HepG2 (cell line): ENCODE measurements around the gene ASH1L. TPM values are rescaled to one million over a fixed set of nuclear protein-coding genes. Genes with fewer than 3 reads are reported as not detected.

Experiments used
- FOXO4 ChIP-seq: sonication (generic); formaldehyde crosslinking; conservative IDR thresholded peaks from 2 replicates; pipeline ENCODE4 v1.8.1; 2023; ENCODE audit warnings: missing genetic modification reagents
- HMGXB3 ChIP-seq: sonication (generic); formaldehyde crosslinking; IDR thresholded peaks from 2 replicates; pipeline ENCODE4 v1.4.0; 2020; ENCODE audit warnings: missing genetic modification reagents, borderline replicate concordance
- KAT7 ChIP-seq: IDR thresholded peaks from 2 replicates; pipeline ENCODE4 v1.6.1; 2018; ENCODE audit warnings: borderline replicate concordance, missing compliant biosample characterization
- KIAA2018 ChIP-seq: sonication (generic); formaldehyde crosslinking; IDR thresholded peaks from 2 replicates; pipeline ENCODE4 v1.5.0; 2020; ENCODE audit warnings: mild to moderate bottlenecking, missing genetic modification reagents, borderline replicate concordance
- LCORL ChIP-seq, 2 experiments: fragments of 450-650 bp in 1 of 2; sonication (generic) in 1 of 2; formaldehyde crosslinking in 1 of 2; IDR thresholded peaks; 2 replicates each; pipeline versions ENCODE4 v1.5.0 to v1.6.1; 2017 to 2020; ENCODE audit warnings: antibody characterized with exemption in 1 of 2, missing genetic modification reagents in 1 of 2
- NR2C2 ChIP-seq: sonication (generic); formaldehyde crosslinking; IDR thresholded peaks from 2 replicates; pipeline ENCODE4 v1.4.0; 2020; ENCODE audit warnings: missing genetic modification reagents, mild to moderate bottlenecking, moderate library complexity, borderline replicate concordance
- POLR2AphosphoS5 ChIP-seq: IDR thresholded peaks from 2 replicates; pipeline ENCODE4 v1.6.1; 2012; ENCODE audit warnings: low read depth, low read length
- RFXANK ChIP-seq: IDR thresholded peaks from 2 replicates; pipeline ENCODE4 v1.6.1; 2016
- SMAD9 ChIP-seq: sonication (generic); formaldehyde crosslinking; IDR thresholded peaks from 2 replicates; pipeline ENCODE4 v1.5.1; 2020; ENCODE audit warnings: mild to moderate bottlenecking, missing genetic modification reagents
- ZNF274 ChIP-seq: sonication (generic); formaldehyde crosslinking; IDR thresholded peaks from 2 replicates; pipeline ENCODE4 v1.5.1; 2020; ENCODE audit warnings: mild to moderate bottlenecking, missing genetic modification reagents
- ZNF619 ChIP-seq: sonication (generic); formaldehyde crosslinking; IDR thresholded peaks from 2 replicates; pipeline ENCODE4 v1.4.0; 2020; ENCODE audit warnings: mild to moderate bottlenecking, missing genetic modification reagents
- ZNF709 ChIP-seq: sonication (generic); formaldehyde crosslinking; IDR thresholded peaks from 2 replicates; pipeline ENCODE4 v1.5.0; 2020; ENCODE audit warnings: mild to moderate bottlenecking, missing genetic modification reagents
- ZNF816 ChIP-seq: sonication (generic); formaldehyde crosslinking; IDR thresholded peaks from 2 replicates; pipeline ENCODE4 v1.8.0; 2022; ENCODE audit warnings: missing genetic modification reagents, mild to moderate bottlenecking, borderline replicate concordance
- polyA plus RNA-seq, 8 experiments: library from polyadenylated mRNA; depleted of rRNA in 3 of 8; stranded (reverse) in 7 of 8; unstranded in 1 of 8; fragments of >200 nt; fragmentation: Illumina TruSeq in 4 of 8; extraction: Trizol in 4 of 8; gene quantifications; 2 replicates each; pipeline versions ENCODE4 v1.2.1 to v1.2.3, GENCODE V29; 2011 to 2016; ENCODE audit warnings: low read depth in 4 of 8, missing spikeins in 1 of 8, mixed read lengths in 1 of 8; ENCODE audit not compliant: insufficient read depth in 1 of 8
- total RNA-seq, 5 experiments: library from RNA; depleted of rRNA; stranded (reverse); fragments of >200 nt; fragmentation: Illumina TruSeq; extraction: Trizol; gene quantifications; 2 replicates each; pipeline ENCODE4 v1.2.3, GENCODE V29; 2016; ENCODE audit warnings: low read depth in 1 of 5
- TF ChIP-seq, protein P1 (sequence below): IDR thresholded peaks from 2 replicates; pipeline ENCODE4 v1.6.1; 2012; ENCODE audit warnings: inconsistent platforms

Gene ASH1L
- total and polyA plus RNA-seq, 2 of the 13 experiments (the other 11 are each of a cell fraction or from before 2014, with no cell fraction given), result 10.2 to 15.3 TPM

- no peak for TF ChIP-seq HMGXB3 (CRISPR knock-in tag)
- TF ChIP-seq SMAD9 (CRISPR knock-in tag), result no peak
- TF ChIP-seq RFXANK (CRISPR knock-in tag), result no peak
- no peak for TF ChIP-seq NR2C2 (CRISPR knock-in tag)
- peak; percentile 29; the same call in 1 of the 2 replicates for TF ChIP-seq KAT7 (CRISPR knock-in tag)
- TF ChIP-seq, protein P1, sequence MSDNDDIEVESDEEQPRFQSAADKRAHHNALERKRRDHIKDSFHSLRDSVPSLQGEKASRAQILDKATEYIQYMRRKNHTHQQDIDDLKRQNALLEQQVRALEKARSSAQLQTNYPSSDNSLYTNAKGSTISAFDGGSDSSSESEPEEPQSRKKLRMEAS, result peak; percentile 36; the same call in 1 of the 2 replicates
- no peak for TF ChIP-seq FOXO4
- no peak for TF ChIP-seq LCORL (IDR thresholded peaks at IDR 0.05)
- TF ChIP-seq LCORL (CRISPR knock-in tag; IDR thresholded peaks at IDR 0.05), result peak; percentile 54; the same call in 1 of the 2 replicates
- no peak for TF ChIP-seq ZNF709 (CRISPR knock-in tag)
- no peak for TF ChIP-seq ZNF816 (CRISPR knock-in tag)
- TF ChIP-seq ZNF274 (CRISPR knock-in tag), result no peak
- no peak for TF ChIP-seq KIAA2018 (CRISPR knock-in tag)
- no peak for TF ChIP-seq POLR2AphosphoS5
- no peak for TF ChIP-seq ZNF619
These were observed 256.7 kb downstream of the ASH1L start (continued) for GRCh38 chr1:155305881-155306391.
